Subcutaneous adipose tissue (tissue), 4 donors: Measurements from ENCODE around the gene GPSM1. TPM values are rescaled to one million over a fixed set of nuclear protein-coding genes. Genes with fewer than 3 reads are reported as not detected.

Experiments
- CTCF ChIP-seq: fragments of 450-650 bp; IDR thresholded peaks from one replicate; pipeline ENCODE4 v1.5.1; 2016; ENCODE audit warnings: low read depth, mild to moderate bottlenecking, control low read depth, antibody characterized with exemption, moderate library complexity
- total RNA-seq, 4 donors: library from RNA; depleted of rRNA; stranded (reverse); fragments of >200 nt; gene quantifications; one replicate each; pipeline ENCODE4 v1.1.0, GENCODE V29; 2016

Gene GPSM1
- total RNA-seq, 4 donors from 2014 or later = 2.1 to 5.8 (median 4.1) TPM

GRCh38 chr9:136372006-136372405 lies 44.7 kb downstream of the GPSM1 start:
- no peak for TF ChIP-seq CTCF

GRCh38 chr9:136372561-136373299 lies 45.4 kb downstream of the GPSM1 start:
- no peak for TF ChIP-seq CTCF

GRCh38 chr9:136373300-136374182 lies 46.2 kb downstream of the GPSM1 start, which contains the start of gene CARD9:
CARD9 (minus strand) TSS chr9:136373669; CDS start chr9:136372078, 1,591 bp downstream.
- no peak for TF ChIP-seq CTCF

GRCh38 chr9:136374183-136374575 lies 46.8 kb downstream of the GPSM1 start:
- no peak for TF ChIP-seq CTCF

GRCh38 chr9:136375096-136375495 lies 47.8 kb downstream of the GPSM1 start:
- TF ChIP-seq CTCF = no peak

GRCh38 chr9:136376457-136376856 lies 49.1 kb downstream of the GPSM1 start:
- no peak for TF ChIP-seq CTCF
